SK-N-SH (cell line): ENCODE data around the gene WFDC9. TPM values are rescaled to one million over a fixed set of nuclear protein-coding genes. Genes with fewer than 3 reads are reported as not detected.

Source experiments
- CTCF ChIA-PET: fragments of 300-600, 350-600 bp; formaldehyde crosslinking; extraction: SDS; loops from one replicate; lab custom pipeline; 2021; lab: Yijun Ruan, JAX
- POLR2A ChIA-PET: fragments of 350-600 bp; sonication (Branson Sonifier 250); formaldehyde crosslinking; extraction: SDS; loops from one replicate; lab custom pipeline; 2020; ENCODE audit warnings: antibody characterized with exemption, inconsistent platforms; lab: Yijun Ruan, JAX
- DNase-seq: peaks from one replicate; pipeline ENCODE4 v3.0.0; 2012
- H2AFZ ChIP-seq: fragments of 200-600 bp; sonication (generic); 2 replicates; pipeline ENCODE4 v1.8.1; 2016; ENCODE audit warnings: antibody characterized with exemption, mild to moderate bottlenecking, low read depth
- H3F3A ChIP-seq: fragments of 200-600 bp; sonication (generic); replicated peaks from 2 replicates; pipeline ENCODE3; 2016; ENCODE audit warnings: antibody characterized with exemption, mild to moderate bottlenecking; ENCODE audit not compliant: insufficient read depth
- H3K27ac ChIP-seq, 2 experiments: fragments of 200-500 bp in 1 of 2; fragments of 200-600 bp in 1 of 2; sonication (Bioruptor generic) in 1 of 2; sonication (generic), shearing (Covaris generic) in 1 of 2; 2 replicates each; pipeline versions ENCODE4 v1.5.1 to v1.6.1; 2014 to 2016; ENCODE audit warnings: low read depth in 2 of 2, inconsistent platforms in 1 of 2, low read length in 1 of 2, mild to moderate bottlenecking in 1 of 2, mixed read lengths in 1 of 2
- H3K27me3 ChIP-seq: fragments of 200-600 bp; sonication (generic), shearing (Covaris generic); 2 replicates; pipeline ENCODE4 v1.6.1; 2016; ENCODE audit warnings: mixed run types; ENCODE audit not compliant: insufficient read depth
- H3K36me3 ChIP-seq, 2 experiments: fragments of 200-500 bp in 1 of 2; fragments of 200-600 bp in 1 of 2; sonication (Bioruptor generic) in 1 of 2; sonication (generic) in 1 of 2; replicated peaks in 1 of 2; 2 replicates each; pipeline versions ENCODE3 to v1.5.1; 2014 to 2016; ENCODE audit warnings: low read length in 1 of 2, mild to moderate bottlenecking in 1 of 2; ENCODE audit not compliant: insufficient read depth in 2 of 2, control insufficient read depth in 1 of 2
- H3K4me1 ChIP-seq, 2 experiments: fragments of 200-500 bp in 1 of 2; fragments of 200-600 bp in 1 of 2; sonication (Bioruptor generic) in 1 of 2; sonication (generic), shearing (Covaris generic) in 1 of 2; 2 replicates each; pipeline versions ENCODE4 v1.5.1 to v1.6.1; 2014 to 2016; ENCODE audit warnings: low read depth in 1 of 2, low read length in 1 of 2, mixed run types in 1 of 2; ENCODE audit not compliant: insufficient read depth in 2 of 2, control insufficient read depth in 1 of 2
- H3K4me2 ChIP-seq: fragments of 200-600 bp; sonication (generic), shearing (Covaris generic); 2 replicates; pipeline ENCODE4 v1.6.1; 2017; ENCODE audit warnings: mixed run types
- H3K4me3 ChIP-seq, 2 experiments: fragments of 200-500 bp in 1 of 2; fragments of 200-600 bp in 1 of 2; sonication (Bioruptor generic) in 1 of 2; sonication (generic), shearing (Covaris generic) in 1 of 2; 2 replicates each; pipeline versions ENCODE4 v1.5.1 to v1.8.1; 2014 to 2016; ENCODE audit warnings: low read depth in 2 of 2, inconsistent platforms in 1 of 2, low read length in 1 of 2, mild to moderate bottlenecking in 1 of 2, mixed read lengths in 1 of 2, moderate library complexity in 1 of 2
- H3K79me2 ChIP-seq: fragments of 200-600 bp; sonication (generic); 2 replicates; pipeline ENCODE4 v1.8.1; 2017; ENCODE audit warnings: mild to moderate bottlenecking; ENCODE audit not compliant: insufficient read depth
- H3K9ac ChIP-seq: fragments of 200-600 bp; sonication (generic); 2 replicates; pipeline ENCODE4 v1.6.1; 2017; ENCODE audit warnings: mixed run types
- H3K9me2 ChIP-seq: fragments of 200-600 bp; sonication (generic); 2 replicates; pipeline ENCODE4 v1.6.1; 2017; ENCODE audit warnings: mixed run types
- H3K9me3 ChIP-seq: fragments of 200-600 bp; sonication (generic); 2 replicates; pipeline ENCODE4 v1.6.1; 2017; ENCODE audit warnings: mixed run types, mild to moderate bottlenecking, moderate library complexity
- H4K20me1 ChIP-seq: fragments of 200-600 bp; sonication (generic); 2 replicates; pipeline ENCODE4 v1.6.1; 2017; ENCODE audit warnings: mild to moderate bottlenecking, mixed run types; ENCODE audit not compliant: insufficient read depth
- CTCF ChIP-seq: fragments of 200-600 bp; sonication (generic); IDR thresholded peaks from 2 replicates; pipeline ENCODE4 v1.6.1; 2017; ENCODE audit warnings: antibody characterized with exemption, mild to moderate bottlenecking, moderate library complexity
- ELF1 ChIP-seq: IDR thresholded peaks from 2 replicates; pipeline ENCODE4 v1.4.0; 2012
- FOXJ3 ChIP-seq: sonication (generic); formaldehyde crosslinking; IDR thresholded peaks from 2 replicates; pipeline ENCODE4 v1.5.1; 2020; ENCODE audit warnings: mild to moderate bottlenecking, missing genetic modification reagents
- FOXM1 ChIP-seq: IDR thresholded peaks from 2 replicates; pipeline ENCODE4 v1.4.0; 2012; ENCODE audit warnings: low read depth, mild to moderate bottlenecking
- JUND ChIP-seq: IDR thresholded peaks from 2 replicates; pipeline ENCODE4 v1.4.0; 2012
- MEF2A ChIP-seq: IDR thresholded peaks from 2 replicates; pipeline ENCODE4 v1.4.0; 2012; ENCODE audit warnings: low read depth, borderline replicate concordance
- POLR2AphosphoS5 ChIP-seq: IDR thresholded peaks from 2 replicates; pipeline ENCODE4 v1.6.1; 2012; ENCODE audit warnings: low read depth, low read length
- RAD21 ChIP-seq: IDR thresholded peaks from 2 replicates; pipeline ENCODE4 v1.6.1; 2012; ENCODE audit warnings: mild to moderate bottlenecking, low read length
- REST ChIP-seq: IDR thresholded peaks from 2 replicates; pipeline ENCODE4 v1.6.1; 2012; ENCODE audit warnings: mild to moderate bottlenecking, low read depth, low read length, moderate library complexity
- SIN3A ChIP-seq: IDR thresholded peaks from 2 replicates; pipeline ENCODE4 v1.6.1; 2012; ENCODE audit warnings: low read depth, mild to moderate bottlenecking, low read length, moderate library complexity, borderline replicate concordance
- TEAD4 ChIP-seq: IDR thresholded peaks from 2 replicates; pipeline ENCODE4 v1.4.0; 2012; ENCODE audit warnings: mild to moderate bottlenecking, borderline replicate concordance; ENCODE audit not compliant: insufficient read depth
- YY1 ChIP-seq: IDR thresholded peaks from 2 replicates; pipeline ENCODE4 v1.4.0; 2012; ENCODE audit warnings: low read depth, mild to moderate bottlenecking
- WGBS: methylation state at CpG from one replicate; pipeline ENCODE4 v1.1.6; 2017; ENCODE audit warnings: low lambda C conversion rate; 5-methylcytosine and 5-hydroxymethylcytosine counted together
- polyA plus RNA-seq, 3 experiments: library from polyadenylated mRNA; depleted of rRNA; stranded (reverse); fragments of >200 nt; gene quantifications; 2 replicates each; pipeline ENCODE4 v1.2.3, GENCODE V29; 2012

The WFDC9 gene
- polyA plus RNA-seq, 1 of the 3 experiments (the other 2 are of a cell fraction): not detected

- TF ChIP-seq FOXJ3 (CRISPR knock-in tag): no peak
- no peak for TF ChIP-seq MEF2A
These were observed 713 bp downstream of the WFDC9 start (continued) for GRCh38 chr20:45630371-45630770.

- H3K4me3 ChIP-seq: no peak within 1 kb of the TSS; a peak in 1 of 4 replicates
- no peaks in the 10 kb centered on the region for H3K9me3 ChIP-seq
- DNase-seq: peak; percentile 41
- POLR2A ChIA-PET: no interaction called here
- H4K20me1 ChIP-seq: no peaks in the 10 kb centered on the region
- CTCF ChIA-PET: interaction anchor here (0.5 to 4.2 kb wide), 14 partner anchors 9 to 310 kb away, joined by 3 to 21 read pairs (median 4); partner anchors contain the start of gene WFDC11
- no peaks in the 10 kb centered on the region for H3K79me2 ChIP-seq
- no peak within 1 kb of the TSS for H3K9ac ChIP-seq
- no peaks in the 10 kb centered on the region for H3K27me3 ChIP-seq
- H3K4me2 ChIP-seq: no peak within 1 kb of the TSS
- H3K9me2 ChIP-seq: no peaks in the 10 kb centered on the region
- H3K4me1 ChIP-seq: no peaks in the 10 kb centered on the region; a peak in 1 of 4 replicates
- TF ChIP-seq FOXJ3 (CRISPR knock-in tag) (no peak), REST (no peak), FOXM1 (no peak), SIN3A (no peak), JUND (no peak), YY1 (no peak), CTCF (peak; percentile 69), POLR2AphosphoS5 (no peak), RAD21 (peak; percentile 44), ELF1 (no peak), TEAD4 (no peak)
- H3K27ac ChIP-seq: no peak within 1 kb of the TSS
- no peak within 1 kb of the TSS for H2AFZ ChIP-seq
- 6% methylated on average over 8 of the region's 9 CpGs for WGBS
- no peaks in the 10 kb centered on the region for H3K36me3 ChIP-seq
- no peaks in the 10 kb centered on the region for H3F3A ChIP-seq
These were observed 1.5 kb downstream of the WFDC9 start, which contains the start of gene WFDC10A for GRCh38 chr20:45629496-45630100. Gene WFDC10A (plus strand): TSS chr20:45629739. CDS start chr20:45629814, 75 bp downstream.
